Measurements from ENCODE around the gene ARHGAP1.

GRCh38 chr11:46677169-46677568 lies 23.2 kb downstream of the ARHGAP1 start:
- TF ChIP-seq CTCF (IDR thresholded peaks at IDR 0.05), result no peak
- TF ChIP-seq POLR2A (IDR thresholded peaks at IDR 0.05), result no peak
